ENCODE results near the gene ATP6V1G3.
"Not testable (repeated sequence)": the region's sequence is repeated elsewhere in the genome, so short reads cannot be mapped to it uniquely, and the experiment has no call there.

The ATP6V1G3 gene

GRCh38 chr1:198540580-198540979, at the start of gene ATP6V1G3:
Gene ATP6V1G3, minus strand, starts transcription at chr1:198540680. Its CDS starts 30 bp downstream, at chr1:198540650.
- DNase-seq (ENCODE audit: low spot score) = no peak

- no peak for DNase-seq (ENCODE audit: low spot score)
Measured at GRCh38 chr1:198588845-198589244, 48.4 kb upstream of the ATP6V1G3 start.

GRCh38 chr1:198584163-198584562, 43.7 kb upstream of the ATP6V1G3 start:
- no peak for DNase-seq (ENCODE audit: low spot score)

- not testable (repeated sequence) for DNase-seq (ENCODE audit: low spot score)
Measured at GRCh38 chr1:198583209-198583802, 42.8 kb upstream of the ATP6V1G3 start.

- DNase-seq (ENCODE audit: low spot score) = peak; percentile 70
Measured at GRCh38 chr1:198577444-198577843, 37.0 kb upstream of the ATP6V1G3 start.

- no peak for DNase-seq (ENCODE audit: low spot score)
Measured at GRCh38 chr1:198575798-198576641, 35.5 kb upstream of the ATP6V1G3 start.

- no peak for DNase-seq (ENCODE audit: low spot score)
Measured at GRCh38 chr1:198575292-198575691, 34.8 kb upstream of the ATP6V1G3 start.

GRCh38 chr1:198574325-198574724, 33.8 kb upstream of the ATP6V1G3 start:
- DNase-seq (ENCODE audit: low spot score) = no peak

GRCh38 chr1:198564716-198565115, 24.2 kb upstream of the ATP6V1G3 start:
- no peak for DNase-seq (ENCODE audit: low spot score)

- no peak for DNase-seq (ENCODE audit: low spot score)
Measured at GRCh38 chr1:198564157-198564556, 23.7 kb upstream of the ATP6V1G3 start.

- DNase-seq (ENCODE audit: low spot score) = no peak
Measured at GRCh38 chr1:198563583-198563982, 23.1 kb upstream of the ATP6V1G3 start.

- DNase-seq (ENCODE audit: low spot score) = no peak
Measured at GRCh38 chr1:198560161-198560560, 19.7 kb upstream of the ATP6V1G3 start.

- no peak for DNase-seq (ENCODE audit: low spot score)
Measured at GRCh38 chr1:198559362-198559761, 18.9 kb upstream of the ATP6V1G3 start.

- no peak for DNase-seq (ENCODE audit: low spot score)
Measured at GRCh38 chr1:198558402-198558801, 17.9 kb upstream of the ATP6V1G3 start.

- DNase-seq (ENCODE audit: low spot score) = no peak
Measured at GRCh38 chr1:198556971-198557370, 16.5 kb upstream of the ATP6V1G3 start.

GRCh38 chr1:198552668-198553416, 12.4 kb upstream of the ATP6V1G3 start:
- no peak for DNase-seq (ENCODE audit: low spot score)

- DNase-seq (ENCODE audit: low spot score) = no peak
Measured at GRCh38 chr1:198550941-198551524, 10.6 kb upstream of the ATP6V1G3 start.

- no peak for DNase-seq (ENCODE audit: low spot score)
Measured at GRCh38 chr1:198549866-198550265, 9.4 kb upstream of the ATP6V1G3 start.

GRCh38 chr1:198548890-198549289, 8.4 kb upstream of the ATP6V1G3 start:
- DNase-seq (ENCODE audit: low spot score) = no peak

- no peak for DNase-seq (ENCODE audit: low spot score)
Measured at GRCh38 chr1:198545156-198545555, 4.7 kb upstream of the ATP6V1G3 start.

GRCh38 chr1:198544265-198544664, 3.8 kb upstream of the ATP6V1G3 start:
- DNase-seq (ENCODE audit: low spot score) = no peak

GRCh38 chr1:198543670-198544260, 3.3 kb upstream of the ATP6V1G3 start:
- DNase-seq (ENCODE audit: low spot score) = no peak
